ENCODE data around the gene TBC1D5. TPM values are rescaled to one million over a fixed set of nuclear protein-coding genes. Genes with fewer than 3 reads are reported as not detected.

The TBC1D5 gene
- total RNA-seq, 1 donor, result 145 TPM

- DNase-seq (ENCODE audit: low read depth), result no peak
- TF ChIP-seq, protein P1, sequence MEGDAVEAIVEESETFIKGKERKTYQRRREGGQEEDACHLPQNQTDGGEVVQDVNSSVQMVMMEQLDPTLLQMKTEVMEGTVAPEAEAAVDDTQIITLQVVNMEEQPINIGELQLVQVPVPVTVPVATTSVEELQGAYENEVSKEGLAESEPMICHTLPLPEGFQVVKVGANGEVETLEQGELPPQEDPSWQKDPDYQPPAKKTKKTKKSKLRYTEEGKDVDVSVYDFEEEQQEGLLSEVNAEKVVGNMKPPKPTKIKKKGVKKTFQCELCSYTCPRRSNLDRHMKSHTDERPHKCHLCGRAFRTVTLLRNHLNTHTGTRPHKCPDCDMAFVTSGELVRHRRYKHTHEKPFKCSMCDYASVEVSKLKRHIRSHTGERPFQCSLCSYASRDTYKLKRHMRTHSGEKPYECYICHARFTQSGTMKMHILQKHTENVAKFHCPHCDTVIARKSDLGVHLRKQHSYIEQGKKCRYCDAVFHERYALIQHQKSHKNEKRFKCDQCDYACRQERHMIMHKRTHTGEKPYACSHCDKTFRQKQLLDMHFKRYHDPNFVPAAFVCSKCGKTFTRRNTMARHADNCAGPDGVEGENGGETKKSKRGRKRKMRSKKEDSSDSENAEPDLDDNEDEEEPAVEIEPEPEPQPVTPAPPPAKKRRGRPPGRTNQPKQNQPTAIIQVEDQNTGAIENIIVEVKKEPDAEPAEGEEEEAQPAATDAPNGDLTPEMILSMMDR (IDR thresholded peaks at IDR 0.05; ENCODE audit: insufficient read depth, low read length), result no peak
- no peak overlapping the region for H3K4me3 ChIP-seq (ENCODE audit: low read depth, low read length)
These were observed 455.3 kb downstream of the TBC1D5 start for GRCh38 chr3:17287006-17287689.

DNA sequence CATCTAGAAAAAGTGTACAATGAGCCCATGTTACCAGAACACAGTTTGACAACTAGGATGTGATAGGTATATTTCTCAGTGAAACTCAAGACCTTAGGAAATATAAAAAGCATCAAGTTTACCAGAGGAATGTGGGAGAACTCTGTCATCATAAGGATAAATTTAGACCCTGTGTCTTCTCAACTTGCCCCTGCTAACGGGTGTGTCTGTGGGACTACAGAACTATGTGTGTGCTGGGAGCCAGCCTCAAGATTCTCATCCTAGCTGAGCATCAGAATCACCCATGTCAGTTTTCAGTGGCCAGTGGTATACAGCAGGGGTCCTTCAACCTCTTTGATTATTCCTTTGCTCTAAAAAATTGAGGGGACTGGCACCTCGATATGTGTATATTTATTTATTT is 464.4 kb downstream of the TBC1D5 start:
- no peak for DNase-seq (ENCODE audit: low read depth)
- TF ChIP-seq, protein P1 (IDR thresholded peaks at IDR 0.05; ENCODE audit: insufficient read depth, low read length), result no peak
- no peak overlapping the region for H3K4me3 ChIP-seq (ENCODE audit: low read depth, low read length)

DNA sequence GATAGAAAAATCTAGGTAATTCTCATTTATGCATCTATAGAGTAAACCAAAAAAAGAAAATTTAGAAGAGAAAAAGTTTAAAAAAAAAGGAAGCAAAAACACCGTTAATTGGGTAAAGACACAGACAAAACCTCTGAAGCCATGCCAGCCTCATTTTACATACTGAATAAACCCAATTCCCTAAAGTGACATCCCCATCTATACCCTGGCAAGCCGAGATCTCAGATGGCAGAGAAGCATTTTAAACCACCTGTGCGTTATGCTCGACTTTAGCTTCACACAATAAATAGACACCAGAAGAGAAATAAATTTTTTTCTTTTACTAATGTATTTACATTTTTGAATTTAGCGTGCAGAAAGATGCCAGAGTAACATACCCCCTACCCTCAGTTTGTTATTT is 475.6 kb downstream of the TBC1D5 start:
- TF ChIP-seq, protein P1 (IDR thresholded peaks at IDR 0.05; ENCODE audit: insufficient read depth, low read length), result no peak
- DNase-seq (ENCODE audit: low read depth), result no peak
- H3K4me3 ChIP-seq (ENCODE audit: low read depth, low read length), result no peak overlapping the region

DNA sequence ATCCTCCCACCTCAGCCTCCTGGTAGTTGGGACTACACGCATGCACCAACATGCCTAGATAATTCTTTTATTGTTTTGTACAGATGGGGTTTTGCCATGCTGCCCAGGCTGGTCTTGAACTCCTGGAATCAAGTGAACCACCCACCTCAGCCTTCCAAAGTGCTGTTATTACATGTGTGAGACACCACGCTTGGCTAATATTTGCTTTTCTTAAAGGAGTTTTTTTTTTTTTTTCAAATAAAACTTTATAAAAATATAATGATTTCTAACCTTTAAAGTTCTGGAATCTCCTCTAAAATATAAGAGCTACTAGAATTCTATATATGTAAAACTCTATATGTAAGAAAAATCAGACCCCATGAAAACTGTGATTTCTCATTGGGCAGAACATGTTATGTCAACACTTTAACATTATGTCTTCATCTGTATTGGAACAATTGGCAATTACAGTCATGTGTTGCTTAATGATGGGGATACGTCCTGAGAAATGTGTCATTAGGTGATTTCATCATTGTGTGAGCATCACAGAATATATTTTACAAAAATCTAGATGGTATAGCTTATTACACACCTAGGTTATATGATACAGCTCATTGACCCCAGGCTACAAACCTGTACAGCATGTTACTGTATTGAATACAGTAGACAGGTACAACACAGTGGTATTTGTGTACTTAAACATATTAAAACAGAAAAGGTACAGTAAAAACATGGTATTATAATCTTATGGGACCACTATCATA is 480.6 kb downstream of the TBC1D5 start:
- H3K4me3 ChIP-seq (ENCODE audit: low read depth, low read length), result no peak overlapping the region
- TF ChIP-seq, protein P1 (IDR thresholded peaks at IDR 0.05; ENCODE audit: insufficient read depth, low read length), result no peak
- DNase-seq (ENCODE audit: low read depth), result no peak

DNA sequence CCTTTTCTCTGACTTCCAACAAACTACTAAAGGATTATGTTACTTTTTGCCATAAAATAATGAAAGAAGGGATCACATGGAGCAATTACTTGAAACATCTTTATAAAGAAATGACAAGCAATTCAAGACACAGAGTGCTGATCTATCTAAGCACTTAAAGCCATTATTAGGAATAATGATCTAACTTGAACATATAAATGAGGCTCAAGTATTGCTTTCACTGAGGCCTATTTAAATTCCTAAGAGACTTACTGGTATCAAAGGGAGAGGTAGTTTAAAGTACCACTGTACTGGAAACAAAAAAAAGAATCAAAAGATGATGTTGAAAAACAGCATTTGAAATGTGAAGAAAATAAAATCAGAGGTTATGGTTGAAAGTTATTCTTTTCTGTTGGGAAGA is 482.2 kb downstream of the TBC1D5 start:
- DNase-seq (ENCODE audit: low read depth), result no peak
- H3K4me3 ChIP-seq (ENCODE audit: low read depth, low read length), result no peak overlapping the region
- TF ChIP-seq, protein P1 (IDR thresholded peaks at IDR 0.05; ENCODE audit: insufficient read depth, low read length), result no peak

DNA sequence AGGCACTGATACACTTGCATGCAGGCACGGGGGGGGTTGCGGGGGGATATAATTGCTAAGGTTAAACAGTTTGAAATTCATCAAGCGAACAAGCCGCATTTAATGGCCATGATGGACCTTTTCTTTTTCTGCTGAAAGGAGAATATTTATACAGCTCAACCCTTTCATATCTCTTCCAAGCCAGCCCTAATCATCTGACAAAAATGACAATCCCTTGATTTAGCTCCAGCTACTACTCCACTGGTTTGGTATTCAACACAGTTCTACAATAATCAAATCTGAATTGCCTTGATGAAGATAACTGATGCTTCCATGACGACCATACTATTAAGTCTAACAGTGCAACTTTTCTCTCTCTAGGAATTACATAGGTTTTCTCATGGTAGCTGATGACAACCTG is 482.7 kb downstream of the TBC1D5 start:
- TF ChIP-seq, protein P1 (IDR thresholded peaks at IDR 0.05; ENCODE audit: insufficient read depth, low read length), result no peak
- DNase-seq (ENCODE audit: low read depth), result no peak
- no peak overlapping the region for H3K4me3 ChIP-seq (ENCODE audit: low read depth, low read length)
